Measurements from ENCODE around the gene C1orf21. TPM values are rescaled to one million over a fixed set of nuclear protein-coding genes. Genes with fewer than 3 reads are reported as not detected.

Gene C1orf21
- total RNA-seq, 1 donor from 2014 or later: 15.6 TPM

DNA sequence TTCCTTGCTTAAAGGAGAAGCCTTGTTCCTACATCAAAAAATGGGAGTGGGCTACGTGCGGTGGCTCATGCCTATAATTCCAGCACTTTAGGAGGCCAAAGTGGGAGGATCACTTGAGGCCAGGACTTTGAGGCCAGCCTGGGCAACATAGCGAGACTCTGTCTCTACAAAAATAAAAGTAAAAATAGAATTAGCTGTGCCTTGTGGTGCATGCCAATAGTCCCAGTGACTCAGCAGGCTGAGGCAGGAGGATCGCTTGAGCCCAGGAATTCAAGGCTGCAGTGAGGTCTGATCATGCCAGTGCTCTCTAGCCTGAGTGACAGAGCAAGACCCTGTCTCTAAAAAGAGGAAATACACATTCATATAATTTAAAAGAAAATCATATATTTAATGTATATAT, 127.1 kb downstream of the C1orf21 start:
- TF ChIP-seq, protein P1, sequence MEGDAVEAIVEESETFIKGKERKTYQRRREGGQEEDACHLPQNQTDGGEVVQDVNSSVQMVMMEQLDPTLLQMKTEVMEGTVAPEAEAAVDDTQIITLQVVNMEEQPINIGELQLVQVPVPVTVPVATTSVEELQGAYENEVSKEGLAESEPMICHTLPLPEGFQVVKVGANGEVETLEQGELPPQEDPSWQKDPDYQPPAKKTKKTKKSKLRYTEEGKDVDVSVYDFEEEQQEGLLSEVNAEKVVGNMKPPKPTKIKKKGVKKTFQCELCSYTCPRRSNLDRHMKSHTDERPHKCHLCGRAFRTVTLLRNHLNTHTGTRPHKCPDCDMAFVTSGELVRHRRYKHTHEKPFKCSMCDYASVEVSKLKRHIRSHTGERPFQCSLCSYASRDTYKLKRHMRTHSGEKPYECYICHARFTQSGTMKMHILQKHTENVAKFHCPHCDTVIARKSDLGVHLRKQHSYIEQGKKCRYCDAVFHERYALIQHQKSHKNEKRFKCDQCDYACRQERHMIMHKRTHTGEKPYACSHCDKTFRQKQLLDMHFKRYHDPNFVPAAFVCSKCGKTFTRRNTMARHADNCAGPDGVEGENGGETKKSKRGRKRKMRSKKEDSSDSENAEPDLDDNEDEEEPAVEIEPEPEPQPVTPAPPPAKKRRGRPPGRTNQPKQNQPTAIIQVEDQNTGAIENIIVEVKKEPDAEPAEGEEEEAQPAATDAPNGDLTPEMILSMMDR (IDR thresholded peaks at IDR 0.05): no peak
- Mint-ChIP-seq H3K27me3 (ENCODE audit: low read depth) (no peaks in the 10 kb centered on the region), H3K9me3 (ENCODE audit: low read depth) (no peaks in the 10 kb centered on the region), H3K4me1 (ENCODE audit: low read depth) (peaks cover 3% of the 10 kb centered on the region), H3K4me3 (ENCODE audit: unreplicated experiment) (no peak overlapping the region), H3K27ac (ENCODE audit: unreplicated experiment) (no peak overlapping the region), H3K36me3 (ENCODE audit: low read depth) (peaks cover 4% of the 10 kb centered on the region)
- DNase-seq (ENCODE audit: low spot score): no peak

DNA sequence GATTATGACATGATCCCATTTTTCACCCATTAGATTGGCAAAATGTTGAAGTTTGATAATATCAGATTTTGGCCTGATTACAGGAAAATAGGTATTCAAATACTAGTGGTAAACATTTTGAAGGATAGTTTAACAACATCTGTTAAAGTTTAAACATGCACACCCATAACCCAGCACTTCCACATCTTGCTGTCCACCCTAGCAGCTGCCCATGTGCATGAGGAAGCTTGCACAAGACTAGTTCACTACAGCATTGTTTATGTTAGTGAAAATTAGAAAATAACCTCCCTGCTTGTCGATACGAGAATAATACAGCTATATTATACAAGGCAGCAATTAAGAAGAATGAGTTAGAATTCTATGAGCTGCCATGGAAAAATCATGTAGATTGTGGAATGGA, 127.6 kb downstream of the C1orf21 start:
- Mint-ChIP-seq H3K4me3 (ENCODE audit: unreplicated experiment) (no peak overlapping the region), H3K36me3 (ENCODE audit: low read depth) (peaks cover 4% of the 10 kb centered on the region), H3K27ac (ENCODE audit: unreplicated experiment) (no peak overlapping the region), H3K27me3 (ENCODE audit: low read depth) (no peaks in the 10 kb centered on the region), H3K4me1 (ENCODE audit: low read depth) (no peaks in the 10 kb centered on the region), H3K9me3 (ENCODE audit: low read depth) (no peaks in the 10 kb centered on the region)
- DNase-seq (ENCODE audit: low spot score): no peak
- TF ChIP-seq, protein P1 (IDR thresholded peaks at IDR 0.05): no peak

DNA sequence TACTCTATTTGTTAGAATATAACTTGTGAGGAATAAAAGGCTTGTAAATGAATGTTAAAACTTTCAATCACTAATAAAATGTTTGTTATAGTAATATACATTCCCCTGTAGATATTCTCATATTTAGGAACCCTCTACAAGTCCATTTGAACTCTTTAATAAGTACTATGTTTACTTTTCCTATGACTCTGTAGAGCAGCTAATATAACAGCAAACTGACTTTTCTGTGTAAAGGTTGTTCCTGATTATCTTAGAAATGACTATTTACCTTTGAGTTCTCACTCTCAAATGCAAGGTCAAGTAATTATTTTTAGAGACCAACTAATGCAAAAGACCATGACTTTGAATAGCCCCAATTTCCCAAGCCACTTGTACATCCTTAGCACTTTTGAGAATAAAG, 130.3 kb downstream of the C1orf21 start:
- H3K4me1 Mint-ChIP-seq (ENCODE audit: low read depth): no peaks in the 10 kb centered on the region
- TF ChIP-seq, protein P1 (IDR thresholded peaks at IDR 0.05): no peak

DNA sequence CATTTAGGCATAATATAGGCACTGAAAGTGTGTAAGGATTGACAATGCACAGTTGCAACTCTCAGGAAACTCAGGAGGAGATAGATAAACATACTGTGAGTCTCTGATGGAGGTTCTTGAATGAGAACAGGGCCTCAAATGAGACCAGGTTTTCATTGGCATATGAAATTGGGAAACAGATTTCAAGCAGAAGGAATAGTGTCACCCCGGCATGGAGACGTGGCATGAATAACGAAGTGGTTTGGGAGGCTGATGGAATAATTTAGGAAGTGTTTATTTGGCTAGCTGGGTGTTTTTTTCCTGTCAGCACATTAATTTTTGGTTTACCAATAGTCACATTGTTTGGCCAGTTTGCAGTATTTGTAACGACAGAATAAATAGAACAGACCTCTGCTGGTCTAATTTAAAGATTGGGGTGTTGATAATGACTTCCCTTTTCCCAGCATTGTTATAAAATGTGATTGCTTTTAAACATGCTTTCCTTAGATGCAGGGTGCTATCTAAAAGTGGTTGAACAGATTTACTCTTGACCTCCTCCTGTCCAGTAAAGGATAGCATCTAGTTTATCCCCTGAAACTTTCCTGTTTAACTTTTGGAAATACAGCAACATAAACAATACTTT, 132.0 kb downstream of the C1orf21 start:
- TF ChIP-seq, protein P1 (IDR thresholded peaks at IDR 0.05): no peak
- no peak overlapping the region for H3K4me3 Mint-ChIP-seq (ENCODE audit: unreplicated experiment)
- no peak for DNase-seq (ENCODE audit: low spot score)
- no peak overlapping the region for H3K27ac Mint-ChIP-seq (ENCODE audit: unreplicated experiment)
- H3K36me3 Mint-ChIP-seq (ENCODE audit: low read depth): no peaks in the 10 kb centered on the region
- H3K9me3 Mint-ChIP-seq (ENCODE audit: low read depth): no peaks in the 10 kb centered on the region
- no peaks in the 10 kb centered on the region for H3K4me1 Mint-ChIP-seq (ENCODE audit: low read depth)
- H3K27me3 Mint-ChIP-seq (ENCODE audit: low read depth): no peaks in the 10 kb centered on the region

More for the DNA sequence above, 130.3 kb downstream of the C1orf21 start:
- H3K27ac Mint-ChIP-seq (ENCODE audit: unreplicated experiment): no peak overlapping the region
- H3K9me3 Mint-ChIP-seq (ENCODE audit: low read depth): no peaks in the 10 kb centered on the region
- no peaks in the 10 kb centered on the region for H3K27me3 Mint-ChIP-seq (ENCODE audit: low read depth)
- DNase-seq (ENCODE audit: low spot score): no peak
- no peak overlapping the region for H3K4me3 Mint-ChIP-seq (ENCODE audit: unreplicated experiment)
- H3K36me3 Mint-ChIP-seq (ENCODE audit: low read depth): no peaks in the 10 kb centered on the region

DNA sequence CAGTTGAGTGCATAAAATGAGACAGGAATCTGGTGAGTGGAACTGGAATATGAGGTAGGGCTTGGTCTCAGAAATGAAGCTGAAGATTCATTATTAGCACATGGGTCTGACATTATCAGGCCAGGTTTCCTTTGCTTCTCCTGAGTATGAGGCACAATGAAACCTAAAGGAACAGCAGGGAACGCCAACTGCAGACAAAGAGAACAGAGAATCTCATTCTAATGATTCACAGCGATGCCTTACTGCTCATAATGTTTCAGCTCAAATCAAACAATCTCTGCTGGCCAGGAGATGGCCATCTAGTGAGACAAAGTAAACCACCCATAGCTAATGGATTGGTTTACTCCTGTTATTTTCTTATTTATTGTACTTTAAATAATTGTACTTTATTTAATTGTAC, 133.5 kb downstream of the C1orf21 start:
- no peaks in the 10 kb centered on the region for H3K9me3 Mint-ChIP-seq (ENCODE audit: low read depth)
- H3K4me1 Mint-ChIP-seq (ENCODE audit: low read depth): peaks cover 5% of the 10 kb centered on the region
- H3K4me3 Mint-ChIP-seq (ENCODE audit: unreplicated experiment): no peak overlapping the region
- no peak overlapping the region for H3K27ac Mint-ChIP-seq (ENCODE audit: unreplicated experiment)
- TF ChIP-seq, protein P1 (IDR thresholded peaks at IDR 0.05): no peak
- H3K27me3 Mint-ChIP-seq (ENCODE audit: low read depth): no peaks in the 10 kb centered on the region
- no peaks in the 10 kb centered on the region for H3K36me3 Mint-ChIP-seq (ENCODE audit: low read depth)
- DNase-seq (ENCODE audit: low spot score): no peak
